GM18867 (cell line): ENCODE data around the gene GRIK2.

Experiments
- ATAC-seq: cut with Tn5 transposase; IDR thresholded peaks from one replicate; pipeline ENCODE4 v1.9.1; 2021; ENCODE audit warnings: mild to moderate bottlenecking, moderate library complexity; ENCODE audit not compliant: unreplicated experiment

The GRIK2 gene

DNA sequence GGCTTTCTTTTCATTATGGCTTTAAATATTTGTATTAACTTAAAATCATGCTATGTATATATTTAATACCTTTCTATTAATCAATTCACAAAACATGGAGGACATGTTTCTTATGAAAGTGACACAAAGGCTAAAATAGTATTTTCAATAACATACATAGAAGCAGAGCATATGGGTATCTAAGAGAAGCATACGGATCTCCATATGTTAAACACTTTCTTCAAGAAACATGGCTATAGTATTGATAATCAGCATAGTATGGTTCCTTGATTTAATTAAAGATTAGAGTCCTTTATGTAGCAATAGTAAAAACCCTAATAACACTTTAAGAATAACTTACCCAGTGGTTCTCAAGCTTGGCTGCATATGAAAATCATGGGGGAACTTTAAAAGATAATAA is 58.5 kb downstream of the GRIK2 start:
- ATAC-seq = no peak

DNA sequence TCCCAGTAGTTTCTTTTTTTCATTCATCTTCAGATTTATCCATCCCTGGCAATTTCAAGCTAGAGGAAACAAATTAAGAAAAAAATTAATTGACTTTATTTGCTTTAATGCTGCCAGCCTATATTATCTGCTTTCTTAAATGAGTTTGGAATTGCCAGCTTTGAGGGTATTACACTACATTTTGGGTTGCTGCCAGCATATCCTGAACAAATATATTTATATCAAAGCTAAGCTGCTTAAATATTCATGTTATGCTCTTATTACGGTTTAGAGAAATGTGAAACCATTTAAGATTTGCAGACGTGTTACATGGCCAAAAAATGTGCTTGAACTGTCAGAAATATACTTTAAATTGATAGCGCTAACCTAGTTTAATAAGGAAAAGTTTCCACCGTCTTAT is 59.7 kb downstream of the GRIK2 start:
- no peak for ATAC-seq

DNA sequence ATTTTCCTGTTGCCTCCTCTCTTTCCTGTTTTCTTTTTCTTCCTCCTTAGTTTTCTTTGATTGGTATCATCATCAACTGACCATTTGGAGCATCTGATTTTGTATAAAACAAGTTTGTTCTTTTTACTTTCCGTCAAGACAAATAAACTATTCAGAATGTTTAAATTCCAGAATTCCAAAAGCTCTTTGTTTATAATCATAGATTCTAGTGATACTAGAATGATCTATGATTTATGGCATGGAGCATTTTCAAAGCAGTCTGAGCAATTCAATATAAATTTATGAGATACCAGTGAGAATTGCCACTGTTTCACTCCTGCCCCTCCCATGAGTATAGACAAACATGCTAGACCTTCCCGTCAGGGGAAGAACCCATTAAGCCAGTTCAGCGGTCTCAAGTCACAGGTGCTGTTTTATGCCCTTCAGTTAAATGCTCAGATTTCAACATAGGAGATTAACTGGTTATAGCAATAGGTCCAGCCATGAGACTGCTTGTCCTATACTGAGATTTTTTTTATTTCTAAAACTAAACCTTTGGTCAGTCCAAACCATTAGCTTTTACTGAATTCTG is 60.7 kb downstream of the GRIK2 start:
- ATAC-seq = no peak

DNA sequence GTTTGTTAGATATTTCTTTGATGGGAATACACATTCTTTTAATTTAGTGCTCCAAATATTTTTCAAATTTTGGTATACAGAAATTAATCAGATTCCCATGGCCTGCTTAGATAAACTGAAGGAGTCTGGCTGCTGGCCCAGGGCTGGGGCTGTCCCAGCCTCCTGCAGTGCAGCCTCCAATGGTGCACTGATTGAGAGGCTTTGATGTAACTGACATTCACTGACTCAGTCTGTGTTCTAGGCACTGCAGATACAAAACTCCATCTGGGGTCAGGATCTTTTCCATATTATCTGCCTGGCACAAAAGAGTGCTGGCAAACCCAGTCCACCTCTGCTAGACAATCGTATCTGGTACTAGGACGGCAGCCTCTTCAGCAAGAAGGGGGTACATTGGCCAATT is 64.8 kb downstream of the GRIK2 start:
- no peak for ATAC-seq

DNA sequence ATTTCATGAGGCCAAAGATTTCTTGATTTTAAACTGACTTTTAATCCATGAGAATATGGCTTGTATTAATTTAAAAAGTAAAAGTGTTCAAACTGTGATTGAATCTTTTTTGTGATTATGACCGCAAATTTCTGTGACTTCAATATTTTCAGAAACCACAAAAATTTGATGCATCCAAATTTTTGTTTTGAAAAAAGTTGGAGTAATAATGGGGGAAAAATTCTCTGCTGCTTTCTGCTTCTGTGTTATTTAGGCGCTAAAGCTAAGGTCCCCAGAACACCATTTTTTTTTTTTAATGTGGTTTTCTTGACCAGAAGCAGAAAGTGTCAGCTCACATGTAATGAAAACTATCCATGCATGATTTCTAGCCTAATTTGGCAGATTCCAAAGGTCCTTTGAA is 65.3 kb downstream of the GRIK2 start:
- ATAC-seq = no peak

DNA sequence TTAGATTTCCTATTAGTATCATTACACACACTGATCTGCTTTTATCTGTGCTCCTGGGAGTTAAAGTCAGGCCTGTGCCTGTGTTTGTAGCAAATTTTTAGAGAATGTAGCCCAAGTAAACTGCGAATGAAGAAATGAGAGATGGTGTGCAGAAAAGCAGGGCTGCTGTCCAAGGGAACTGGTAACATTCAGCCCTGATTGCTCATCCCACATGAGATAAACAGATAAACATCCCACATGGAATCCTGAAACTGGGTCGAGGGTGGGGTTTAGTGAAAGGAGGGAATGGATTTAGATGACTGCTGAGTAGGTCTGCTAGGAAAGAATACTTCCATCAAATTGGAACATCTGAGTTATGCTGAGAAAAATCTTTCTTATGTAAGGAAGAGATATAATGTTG is 69.1 kb downstream of the GRIK2 start:
- no peak for ATAC-seq

DNA sequence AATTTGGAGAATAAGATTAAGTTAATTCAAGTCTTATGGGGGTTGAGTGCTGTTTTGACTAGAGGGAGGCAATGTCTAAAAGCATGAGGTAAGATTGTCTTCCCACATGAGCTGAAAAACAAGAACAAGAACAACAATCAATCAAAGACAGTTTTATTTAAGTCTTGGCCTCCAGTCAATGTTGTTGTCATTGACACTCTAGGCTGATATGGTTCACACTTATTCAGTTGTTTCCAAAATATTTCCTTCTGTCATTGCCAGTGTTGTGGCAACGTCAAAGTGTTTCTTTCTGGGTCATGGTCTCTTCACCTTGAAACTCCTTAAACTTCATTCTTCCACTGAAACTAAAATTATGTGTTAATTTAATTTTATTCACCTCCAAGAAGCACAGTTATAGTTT is 72.4 kb downstream of the GRIK2 start:
- no peak for ATAC-seq

DNA sequence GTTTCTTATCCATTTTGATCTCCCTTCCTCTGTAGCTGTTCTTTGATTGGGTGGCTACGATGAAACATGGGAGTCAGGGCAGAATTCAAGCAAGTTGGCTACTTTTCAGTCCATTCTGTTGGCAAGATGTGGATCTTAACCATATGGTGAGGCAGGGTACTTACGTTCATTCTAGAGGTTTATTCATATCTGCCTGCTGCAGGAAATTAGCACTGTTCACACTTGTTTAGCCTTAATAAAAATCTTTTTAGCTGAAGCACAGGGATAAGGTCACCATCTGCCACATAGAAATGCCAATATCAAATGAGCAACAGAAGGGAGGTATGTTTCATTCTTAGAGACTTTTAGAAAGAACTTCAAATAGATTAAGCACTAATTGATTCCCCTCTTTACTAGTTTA is 83.9 kb downstream of the GRIK2 start:
- no peak for ATAC-seq

DNA sequence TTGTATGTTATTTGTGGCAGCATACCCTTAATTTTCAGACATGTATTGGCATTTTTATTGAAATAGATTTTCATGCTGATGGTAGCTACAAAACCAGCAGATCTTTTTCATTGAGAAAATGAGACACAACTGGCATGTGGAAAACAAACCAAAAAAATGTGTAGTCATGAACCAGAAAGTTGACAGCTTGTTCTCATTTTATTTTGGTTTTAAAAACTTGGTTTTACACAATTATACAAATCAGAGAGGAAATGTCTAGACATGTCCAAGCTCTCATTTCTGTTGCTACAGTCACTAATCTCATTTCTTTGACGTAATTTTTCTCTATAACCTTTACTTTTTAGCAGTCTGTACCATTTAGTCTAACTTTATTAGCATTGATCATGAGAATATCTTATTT is 85.4 kb downstream of the GRIK2 start:
- ATAC-seq = no peak

DNA sequence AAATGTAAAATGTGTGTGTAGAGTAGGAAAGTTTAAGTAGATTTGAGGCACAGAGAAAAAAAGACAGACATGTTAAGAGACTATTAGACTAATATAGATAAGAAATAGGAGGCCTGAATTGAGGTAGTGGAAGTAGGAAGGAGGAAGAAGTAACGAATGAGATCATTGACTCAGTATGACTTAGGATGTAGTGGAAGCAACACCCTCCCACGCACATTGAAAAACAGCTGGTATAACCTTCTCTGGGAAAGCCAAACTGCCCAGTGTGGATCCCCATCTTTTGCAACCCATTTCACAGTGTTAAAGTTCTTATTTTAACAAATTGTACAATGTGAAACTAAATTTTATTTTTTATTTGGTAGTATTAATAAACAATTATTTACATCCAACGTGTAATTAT is 89.1 kb downstream of the GRIK2 start:
- no peak for ATAC-seq

DNA sequence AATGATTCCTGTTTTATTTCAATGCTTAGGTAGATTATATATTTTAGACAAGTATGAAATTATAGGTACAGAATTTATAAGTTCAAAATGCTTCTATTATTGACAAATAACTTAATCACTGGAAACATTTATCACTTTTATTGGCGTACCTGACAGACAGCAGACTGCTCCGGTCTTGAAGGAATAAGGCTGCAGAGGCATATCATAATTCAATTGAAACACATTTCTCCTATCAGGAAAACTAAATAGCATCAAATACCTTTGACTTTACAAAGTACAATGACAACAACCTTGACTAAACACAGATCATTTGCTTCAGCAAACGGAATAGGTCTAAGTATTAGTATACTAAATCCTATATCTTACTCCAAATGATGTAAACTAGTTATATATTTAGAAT is 91.3 kb downstream of the GRIK2 start:
- ATAC-seq = no peak

DNA sequence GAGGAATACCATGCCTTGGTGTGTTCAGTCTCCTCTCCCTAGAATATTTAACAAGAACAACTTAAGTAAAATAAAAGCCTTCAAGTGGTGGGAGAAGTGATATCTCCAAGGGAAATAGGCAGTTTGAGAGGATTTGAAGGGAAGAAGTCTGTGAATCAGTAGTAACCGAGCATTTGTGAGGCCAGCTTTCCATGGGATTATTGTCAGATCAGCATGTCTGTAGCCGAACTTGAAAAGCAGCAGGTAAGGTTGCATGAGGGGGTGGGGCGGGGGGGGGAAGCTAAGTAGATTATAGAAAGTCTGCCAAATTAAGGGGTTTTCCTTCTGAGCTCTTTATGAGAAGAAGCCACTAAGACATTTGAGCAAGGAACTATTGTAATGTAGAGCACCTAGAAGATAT is 92.6 kb downstream of the GRIK2 start:
- ATAC-seq = no peak

DNA sequence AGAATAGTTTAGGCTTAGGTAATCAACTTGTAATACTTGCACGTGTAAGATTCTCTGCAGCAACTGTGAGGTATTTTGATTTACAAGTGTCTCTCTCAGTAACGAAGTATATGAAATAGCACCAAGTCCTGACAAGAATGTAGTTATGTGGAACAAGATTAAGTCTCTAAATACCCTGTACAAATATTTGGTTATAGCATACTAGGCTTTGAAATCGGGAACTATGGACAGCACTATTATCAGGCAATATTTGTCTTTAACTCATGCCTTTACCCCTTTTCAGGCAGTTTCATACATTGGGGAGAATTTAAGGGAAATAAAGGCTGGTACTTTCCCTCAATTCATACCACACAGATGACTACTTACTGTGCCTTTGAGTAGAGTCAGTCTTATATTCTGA is 93.2 kb downstream of the GRIK2 start:
- no peak for ATAC-seq

DNA sequence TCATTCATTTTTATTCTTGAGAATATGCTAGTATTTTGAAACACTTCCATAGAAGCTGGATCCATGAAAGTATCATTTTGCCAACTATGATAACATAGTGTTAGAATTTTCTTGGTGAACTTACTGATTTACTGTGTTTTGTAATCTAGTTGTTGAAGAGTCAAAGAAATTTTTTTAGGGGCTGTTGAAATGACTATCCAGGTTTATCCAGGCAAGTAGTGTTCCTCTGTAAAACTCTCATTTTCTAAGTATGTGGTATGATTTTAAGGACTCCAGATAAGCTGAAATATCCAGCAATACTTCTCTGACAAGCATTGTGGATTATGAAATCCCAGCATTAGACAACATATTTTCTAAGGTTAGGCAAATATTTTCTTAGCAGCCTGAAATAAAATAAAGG is 95.9 kb downstream of the GRIK2 start:
- ATAC-seq = no peak

DNA sequence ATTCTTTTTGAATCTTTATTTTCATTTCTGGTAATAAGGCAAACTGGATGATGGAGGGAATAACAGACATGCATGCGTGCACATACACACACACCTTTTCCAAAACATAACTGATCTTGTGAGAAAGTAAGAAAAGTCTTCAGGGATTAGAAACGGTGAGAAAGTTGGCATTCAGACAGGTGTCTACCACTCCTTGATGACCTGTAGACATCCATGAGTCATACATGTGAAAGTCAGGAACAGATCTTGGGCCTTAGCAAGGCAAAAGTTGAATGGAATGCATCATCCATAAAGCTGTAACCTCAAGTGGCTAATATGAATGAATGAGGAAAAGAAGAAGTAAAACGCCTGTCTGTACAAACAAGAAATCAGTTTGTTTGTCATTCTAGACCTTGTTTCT is 97.3 kb downstream of the GRIK2 start:
- ATAC-seq = no peak

DNA sequence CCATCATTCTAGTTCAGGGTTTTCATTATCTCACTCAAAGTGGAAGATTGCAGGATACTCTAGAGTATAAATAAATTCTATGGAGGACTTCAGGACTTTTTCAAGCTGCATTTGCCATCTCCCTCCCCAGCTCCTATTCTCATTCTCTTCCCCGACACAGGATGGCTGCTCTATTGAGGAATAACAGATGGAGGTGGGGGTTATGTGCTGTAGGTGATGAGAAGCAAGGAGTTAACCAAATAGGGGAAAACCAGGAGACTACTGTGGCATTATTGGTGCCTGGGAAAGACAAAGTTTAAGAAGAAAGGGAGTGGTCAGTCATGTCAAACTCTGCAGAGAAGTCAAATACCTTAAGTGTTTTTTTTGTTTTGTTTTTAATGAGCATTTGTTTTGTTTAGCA is 109.3 kb downstream of the GRIK2 start:
- no peak for ATAC-seq

DNA sequence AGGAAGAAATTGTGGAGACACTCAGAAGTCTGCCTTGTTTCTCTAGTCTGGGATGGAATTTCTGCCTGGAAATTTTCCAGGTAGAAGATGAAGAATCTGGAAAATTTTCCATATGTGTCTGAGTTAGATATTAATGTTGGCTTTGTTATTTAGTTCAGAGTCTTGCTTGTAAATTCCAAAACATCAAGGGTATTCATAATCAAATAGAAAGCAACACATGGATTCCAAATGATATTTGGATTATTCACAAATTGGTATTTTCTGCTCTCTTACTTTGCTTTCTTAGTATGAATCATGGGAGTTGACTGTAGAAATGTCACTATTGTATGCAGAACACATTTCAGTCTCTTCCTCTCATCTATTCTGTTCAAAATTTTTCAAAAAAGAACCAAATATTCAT is 116.0 kb downstream of the GRIK2 start:
- no peak for ATAC-seq

DNA sequence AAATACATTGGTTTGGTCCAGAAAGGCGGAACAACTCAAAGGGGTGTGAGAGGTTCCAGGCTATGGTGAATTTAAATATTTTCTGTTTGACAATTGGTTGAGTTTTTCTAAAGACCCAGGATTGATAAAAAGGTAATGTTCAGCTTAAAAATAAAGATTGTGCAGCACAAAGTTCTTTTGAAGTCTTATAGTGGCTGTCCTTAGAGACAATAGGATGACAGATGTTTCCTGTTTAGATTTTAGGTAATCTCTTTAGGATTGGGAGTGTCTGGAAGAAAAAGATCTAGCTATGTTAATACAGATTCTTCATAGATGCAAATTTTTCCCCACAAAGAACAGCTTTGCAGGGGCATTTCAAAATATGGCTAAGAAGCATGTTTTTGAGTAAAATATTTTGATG is 119.7 kb downstream of the GRIK2 start:
- no peak for ATAC-seq

DNA sequence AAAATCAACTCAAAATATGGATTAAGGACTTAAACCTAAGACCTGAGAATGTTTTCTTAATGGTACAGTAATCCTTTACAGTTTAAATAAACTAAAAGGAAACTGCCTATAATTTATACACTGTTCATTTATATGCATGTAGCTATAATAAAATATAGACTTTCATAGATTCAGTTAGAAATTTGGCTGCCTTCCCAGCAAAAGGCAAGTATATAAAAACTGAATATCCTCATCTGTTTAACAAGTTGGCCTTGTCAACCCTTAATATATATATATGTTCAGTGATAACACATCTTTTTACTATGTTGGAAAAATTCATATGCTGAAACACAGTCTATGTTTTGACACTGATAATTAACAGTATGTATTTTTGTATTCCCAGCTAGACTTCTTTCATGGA is 123.1 kb downstream of the GRIK2 start:
- ATAC-seq = no peak

DNA sequence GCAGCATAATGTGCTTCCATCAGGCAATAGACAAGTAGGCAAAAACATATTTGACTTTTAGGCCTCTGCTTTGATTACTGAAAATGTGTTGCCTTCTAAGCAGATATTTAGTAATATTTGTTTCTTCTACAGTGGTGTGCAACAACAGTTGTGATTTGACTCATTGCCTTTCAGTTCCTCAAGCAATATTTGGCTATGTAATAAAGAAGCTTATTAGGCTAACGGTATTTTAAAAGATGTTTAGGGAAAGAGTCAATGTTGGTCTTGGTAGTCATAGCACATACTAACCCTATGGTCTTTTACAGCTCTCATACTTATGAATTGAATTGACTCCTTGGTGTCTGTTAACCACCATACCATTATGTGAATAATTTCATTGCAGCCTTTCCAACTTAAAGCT is 124.1 kb downstream of the GRIK2 start:
- peak; percentile 73 for ATAC-seq

DNA sequence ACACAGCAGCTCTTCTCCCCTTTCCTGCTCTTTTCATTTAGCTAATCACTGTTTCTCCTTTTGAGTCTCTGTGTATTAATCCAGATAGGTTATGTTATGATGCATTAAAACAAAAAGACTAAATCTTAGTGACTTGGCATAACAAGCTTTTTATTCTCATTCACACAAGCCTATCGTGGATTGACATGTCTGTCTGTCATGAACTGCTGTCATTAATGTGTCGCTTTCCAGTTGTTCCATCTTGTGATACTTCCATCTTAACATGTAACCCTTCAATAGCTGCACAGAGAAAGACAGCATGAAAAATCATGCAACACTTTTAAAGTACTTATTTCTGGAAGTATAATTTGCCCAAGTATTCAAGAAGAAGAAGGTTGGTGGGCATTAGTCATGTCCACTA is 128.7 kb downstream of the GRIK2 start:
- ATAC-seq = no peak

DNA sequence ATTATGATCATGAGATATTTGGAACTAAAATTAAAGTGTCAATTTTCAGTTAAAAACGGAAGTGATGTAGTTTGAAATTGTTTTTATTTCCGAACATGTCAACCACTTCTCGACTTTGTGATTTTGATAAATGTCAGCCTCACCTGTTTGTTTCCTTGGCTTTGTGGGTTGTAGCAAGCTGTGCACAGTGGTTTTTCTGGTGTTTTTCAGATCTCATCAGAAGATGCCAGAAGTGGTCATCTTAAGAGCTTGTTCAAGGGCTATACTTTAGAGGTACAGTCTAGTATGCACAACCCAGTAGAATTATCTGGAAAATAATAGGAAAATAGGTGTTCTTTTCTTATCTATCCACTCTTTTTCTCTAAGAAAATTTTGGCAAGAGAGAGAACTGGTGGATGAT is 134.0 kb downstream of the GRIK2 start:
- ATAC-seq = no peak

DNA sequence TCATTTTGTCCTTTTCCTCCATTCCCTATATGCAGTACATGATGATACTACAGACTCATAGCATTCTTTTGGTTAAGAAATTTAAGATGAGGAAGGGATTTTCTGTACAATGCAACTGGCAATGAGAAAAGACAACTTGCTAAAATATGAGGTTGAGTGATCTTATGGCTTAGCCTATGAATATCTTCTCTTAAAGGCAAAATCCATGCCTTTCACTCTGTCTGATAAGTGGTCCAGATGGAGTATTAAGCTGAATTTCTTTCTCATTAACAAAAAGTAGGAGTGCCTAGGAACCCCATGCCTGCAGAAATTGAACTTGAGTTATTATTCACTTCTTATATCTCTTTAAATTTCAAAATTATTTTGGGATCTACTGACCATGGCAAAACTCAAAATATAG is 135.3 kb downstream of the GRIK2 start:
- ATAC-seq = no peak

DNA sequence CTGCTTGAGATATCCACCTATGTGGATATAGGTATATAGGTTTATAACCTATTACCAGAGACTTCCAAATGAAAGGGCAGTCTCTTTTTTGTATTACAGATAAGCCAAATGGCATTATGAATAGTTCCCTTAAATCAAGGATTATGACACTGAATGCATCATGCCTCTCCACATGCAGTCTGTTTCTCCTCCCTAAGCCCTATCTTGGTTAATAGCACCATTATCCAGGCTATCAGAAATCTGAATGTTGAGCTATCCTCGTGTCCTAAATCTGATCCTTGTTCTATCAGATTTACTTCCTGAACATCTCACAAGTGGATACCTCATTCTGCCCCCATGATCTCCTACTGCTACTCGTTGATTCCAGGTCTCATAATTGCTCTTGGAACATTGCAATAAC is 138.0 kb downstream of the GRIK2 start:
- ATAC-seq = no peak
